ENCODE data around the gene ISCA2.

The ISCA2 gene

GRCh38 chr14:74525361-74525851 lies 31.8 kb downstream of the ISCA2 start:
- Histone ChIP-seq H3K27ac (ENCODE audit: insufficient read depth in 1 of 2, low read depth in 1 of 2, low read length in 2 of 2, poor library complexity in 1 of 2, severe bottlenecking in 2 of 2) (no peak overlapping the region), H3K4me1 (ENCODE audit: control extremely low read depth in 1 of 4, control insufficient read depth in 4 of 4, insufficient read depth in 4 of 4, low read length in 3 of 4) (no peaks in the 10 kb centered on the region), H3K27me3 (replicated peaks in 2 of 5; ENCODE audit: control insufficient read depth in 4 of 5, insufficient read depth in 5 of 5, low read length in 4 of 5) (no peaks in the 10 kb centered on the region), H3K9me3 (ENCODE audit: control extremely low read depth in 1 of 5, control insufficient read depth in 4 of 5, insufficient read depth in 2 of 5, low read depth in 1 of 5, low read length in 4 of 5) (no peaks in the 10 kb centered on the region), H3K36me3 (ENCODE audit: control insufficient read depth in 4 of 4, insufficient read depth in 4 of 4, low read length in 3 of 4) (no peaks in the 10 kb centered on the region), H3K4me3 (ENCODE audit: control insufficient read depth in 1 of 7, extremely low read depth in 1 of 7, insufficient read depth in 4 of 7, low read depth in 2 of 7, low read length in 6 of 7) (no peak overlapping the region)
- ChIA-PET CTCF (interaction anchor here (0.9 to 2.9 kb wide), 6 partner anchors 8 to 28 kb away, joined by 3 to 11 read pairs (median 3); no protein-coding TSS in a partner anchor), POLR2A (no interaction called here)
- peak in 1 of 3 donors; percentile 13 for DNase-seq
- 70% methylated on average over 4 of the region's 4 CpGs for WGBS (ENCODE audit: insufficient coverage)

GRCh38 chr14:74526854-74527585 lies 33.5 kb downstream of the ISCA2 start:
- Histone ChIP-seq H3K36me3 (ENCODE audit: control insufficient read depth in 4 of 4, insufficient read depth in 4 of 4, low read length in 3 of 4) (no peaks in the 10 kb centered on the region), H3K4me1 (ENCODE audit: control extremely low read depth in 1 of 4, control insufficient read depth in 4 of 4, insufficient read depth in 4 of 4, low read length in 3 of 4) (no peaks in the 10 kb centered on the region), H3K4me3 (ENCODE audit: control insufficient read depth in 1 of 7, extremely low read depth in 1 of 7, insufficient read depth in 4 of 7, low read depth in 2 of 7, low read length in 6 of 7) (no peak overlapping the region), H3K9me3 (ENCODE audit: control extremely low read depth in 1 of 5, control insufficient read depth in 4 of 5, insufficient read depth in 2 of 5, low read depth in 1 of 5, low read length in 4 of 5) (no peaks in the 10 kb centered on the region), H3K27me3 (replicated peaks in 2 of 5; ENCODE audit: control insufficient read depth in 4 of 5, insufficient read depth in 5 of 5, low read length in 4 of 5) (no peaks in the 10 kb centered on the region), H3K27ac (ENCODE audit: insufficient read depth in 1 of 2, low read depth in 1 of 2, low read length in 2 of 2, poor library complexity in 1 of 2, severe bottlenecking in 2 of 2) (no peak overlapping the region)
- POLR2A ChIA-PET, result no interaction called here
- CTCF ChIA-PET, result interaction anchor here (0.9 to 2.9 kb wide), 7 partner anchors 8 to 72 kb away, joined by 3 to 11 read pairs (median 3); no protein-coding TSS in a partner anchor
- WGBS (ENCODE audit: insufficient coverage), result 88% methylated on average over 7 of the region's 10 CpGs
- DNase-seq, result no peak

GRCh38 chr14:74527736-74528280 lies 34.2 kb downstream of the ISCA2 start:
- no peaks in the 10 kb centered on the region for H3K27me3 ChIP-seq (replicated peaks in 2 of 5; ENCODE audit: control insufficient read depth in 4 of 5, insufficient read depth in 5 of 5, low read length in 4 of 5)
- no peak for DNase-seq
- H3K4me1 ChIP-seq (ENCODE audit: control extremely low read depth in 1 of 4, control insufficient read depth in 4 of 4, insufficient read depth in 4 of 4, low read length in 3 of 4), result no peaks in the 10 kb centered on the region
- ChIA-PET POLR2A (no interaction called here), CTCF (interaction anchor here (1.1 to 2.9 kb wide), 2 partner anchors 10 to 12 kb away, joined by 3 to 11 read pairs; no protein-coding TSS in a partner anchor)
- whole genome bisulfite sequencing (ENCODE audit: insufficient coverage), result 96% methylated on average over 4 of the region's 10 CpGs
- no peak overlapping the region for H3K27ac ChIP-seq (ENCODE audit: insufficient read depth in 1 of 2, low read depth in 1 of 2, low read length in 2 of 2, poor library complexity in 1 of 2, severe bottlenecking in 2 of 2)
- no peak overlapping the region for H3K4me3 ChIP-seq (ENCODE audit: control insufficient read depth in 1 of 7, extremely low read depth in 1 of 7, insufficient read depth in 4 of 7, low read depth in 2 of 7, low read length in 6 of 7)
- H3K36me3 ChIP-seq (ENCODE audit: control insufficient read depth in 4 of 4, insufficient read depth in 4 of 4, low read length in 3 of 4), result no peaks in the 10 kb centered on the region
- H3K9me3 ChIP-seq (ENCODE audit: control extremely low read depth in 1 of 5, control insufficient read depth in 4 of 5, insufficient read depth in 2 of 5, low read depth in 1 of 5, low read length in 4 of 5), result no peaks in the 10 kb centered on the region

- H3K4me3 ChIP-seq (ENCODE audit: control insufficient read depth in 1 of 7, extremely low read depth in 1 of 7, insufficient read depth in 4 of 7, low read depth in 2 of 7, low read length in 6 of 7), result no peak overlapping the region
- H3K27me3 ChIP-seq (replicated peaks in 2 of 5; ENCODE audit: control insufficient read depth in 4 of 5, insufficient read depth in 5 of 5, low read length in 4 of 5), result no peaks in the 10 kb centered on the region
- ChIA-PET POLR2A (no interaction called here), CTCF (interaction anchor here (2.9 kb wide), 1 partner anchor 11 kb away, joined by 11 read pairs; no protein-coding TSS in a partner anchor)
- DNase-seq, result no peak
- WGBS (ENCODE audit: insufficient coverage), result 93% methylated on average over 10 of the region's 14 CpGs
- no peaks in the 10 kb centered on the region for H3K9me3 ChIP-seq (ENCODE audit: control extremely low read depth in 1 of 5, control insufficient read depth in 4 of 5, insufficient read depth in 2 of 5, low read depth in 1 of 5, low read length in 4 of 5)
- H3K36me3 ChIP-seq (ENCODE audit: control insufficient read depth in 4 of 4, insufficient read depth in 4 of 4, low read length in 3 of 4), result no peaks in the 10 kb centered on the region
- peaks cover 0 to 3% (median 3%) of the 10 kb centered on the region in 4 experiments for H3K4me1 ChIP-seq (ENCODE audit: control extremely low read depth in 1 of 4, control insufficient read depth in 4 of 4, insufficient read depth in 4 of 4, low read length in 3 of 4)
- no peak overlapping the region for H3K27ac ChIP-seq (ENCODE audit: insufficient read depth in 1 of 2, low read depth in 1 of 2, low read length in 2 of 2, poor library complexity in 1 of 2, severe bottlenecking in 2 of 2)
These were observed 34.8 kb downstream of the ISCA2 start for GRCh38 chr14:74528406-74528805.

- CTCF ChIA-PET, result interaction anchor here (1.0 to 1.2 kb wide), 2 partner anchors 11 to 24 kb away, joined by 3 to 5 read pairs; no protein-coding TSS in a partner anchor
These were observed 35.3 kb downstream of the ISCA2 start for GRCh38 chr14:74528886-74529285.

GRCh38 chr14:74531006-74531405 lies 37.4 kb downstream of the ISCA2 start:
- 89% methylated on average over 1 of the region's 3 CpGs for WGBS (ENCODE audit: insufficient coverage)
- H3K9me3 ChIP-seq (ENCODE audit: control extremely low read depth in 1 of 5, control insufficient read depth in 4 of 5, insufficient read depth in 2 of 5, low read depth in 1 of 5, low read length in 4 of 5), result no peaks in the 10 kb centered on the region
- H3K36me3 ChIP-seq (ENCODE audit: control insufficient read depth in 4 of 4, insufficient read depth in 4 of 4, low read length in 3 of 4), result no peaks in the 10 kb centered on the region
- H3K4me1 ChIP-seq (ENCODE audit: control extremely low read depth in 1 of 4, control insufficient read depth in 4 of 4, insufficient read depth in 4 of 4, low read length in 3 of 4), result peaks cover 0 to 9% (median 8%) of the 10 kb centered on the region in 4 experiments
- DNase-seq, result no peak
- ChIA-PET POLR2A (no interaction called here), CTCF (no interaction called here)
- H3K27ac ChIP-seq (ENCODE audit: insufficient read depth in 1 of 2, low read depth in 1 of 2, low read length in 2 of 2, poor library complexity in 1 of 2, severe bottlenecking in 2 of 2), result no peak overlapping the region
- no peak overlapping the region for H3K4me3 ChIP-seq (ENCODE audit: control insufficient read depth in 1 of 7, extremely low read depth in 1 of 7, insufficient read depth in 4 of 7, low read depth in 2 of 7, low read length in 6 of 7)
- H3K27me3 ChIP-seq (replicated peaks in 2 of 5; ENCODE audit: control insufficient read depth in 4 of 5, insufficient read depth in 5 of 5, low read length in 4 of 5), result no peaks in the 10 kb centered on the region

More at GRCh38 chr14:74528886-74529285, 35.3 kb downstream of the ISCA2 start:
- WGBS (ENCODE audit: insufficient coverage), result 98% methylated on average over 9 of the region's 10 CpGs
- Histone ChIP-seq H3K9me3 (ENCODE audit: control extremely low read depth in 1 of 5, control insufficient read depth in 4 of 5, insufficient read depth in 2 of 5, low read depth in 1 of 5, low read length in 4 of 5) (no peaks in the 10 kb centered on the region), H3K27me3 (replicated peaks in 2 of 5; ENCODE audit: control insufficient read depth in 4 of 5, insufficient read depth in 5 of 5, low read length in 4 of 5) (no peaks in the 10 kb centered on the region), H3K4me3 (ENCODE audit: control insufficient read depth in 1 of 7, extremely low read depth in 1 of 7, insufficient read depth in 4 of 7, low read depth in 2 of 7, low read length in 6 of 7) (no peak overlapping the region), H3K36me3 (ENCODE audit: control insufficient read depth in 4 of 4, insufficient read depth in 4 of 4, low read length in 3 of 4) (no peaks in the 10 kb centered on the region), H3K4me1 (ENCODE audit: control extremely low read depth in 1 of 4, control insufficient read depth in 4 of 4, insufficient read depth in 4 of 4, low read length in 3 of 4) (peaks cover 0 to 8% (median 7%) of the 10 kb centered on the region in 4 experiments), H3K27ac (ENCODE audit: insufficient read depth in 1 of 2, low read depth in 1 of 2, low read length in 2 of 2, poor library complexity in 1 of 2, severe bottlenecking in 2 of 2) (no peak overlapping the region)
- no peak for DNase-seq
- POLR2A ChIA-PET, result no interaction called here

- CTCF ChIA-PET, result interaction anchor here (1.5 kb wide), 1 partner anchor 32 kb away, joined by 4 read pairs; no protein-coding TSS in a partner anchor
- no peak overlapping the region for H3K27ac ChIP-seq (ENCODE audit: insufficient read depth in 1 of 2, low read depth in 1 of 2, low read length in 2 of 2, poor library complexity in 1 of 2, severe bottlenecking in 2 of 2)
- no peak overlapping the region for H3K4me3 ChIP-seq (ENCODE audit: control insufficient read depth in 1 of 7, extremely low read depth in 1 of 7, insufficient read depth in 4 of 7, low read depth in 2 of 7, low read length in 6 of 7)
- DNase-seq, result no peak
- no peaks in the 10 kb centered on the region for H3K9me3 ChIP-seq (ENCODE audit: control extremely low read depth in 1 of 5, control insufficient read depth in 4 of 5, insufficient read depth in 2 of 5, low read depth in 1 of 5, low read length in 4 of 5)
- H3K27me3 ChIP-seq (replicated peaks in 2 of 5; ENCODE audit: control insufficient read depth in 4 of 5, insufficient read depth in 5 of 5, low read length in 4 of 5), result no peaks in the 10 kb centered on the region
- WGBS (ENCODE audit: insufficient coverage), result 72% methylated on average over 5 of the region's 5 CpGs
- no peaks in the 10 kb centered on the region for H3K36me3 ChIP-seq (ENCODE audit: control insufficient read depth in 4 of 4, insufficient read depth in 4 of 4, low read length in 3 of 4)
- POLR2A ChIA-PET, result no interaction called here
- H3K4me1 ChIP-seq (ENCODE audit: control extremely low read depth in 1 of 4, control insufficient read depth in 4 of 4, insufficient read depth in 4 of 4, low read length in 3 of 4), result peaks cover 0 to 9% (median 8%) of the 10 kb centered on the region in 4 experiments
These were observed 37.9 kb downstream of the ISCA2 start for GRCh38 chr14:74531467-74531866.

All from common myeloid progenitor, CD34-positive (primary cell).